Endothelial cell of umbilical vein (primary cell): ENCODE measurements around the gene SKAP1. TPM values are rescaled to one million over a fixed set of nuclear protein-coding genes. Genes with fewer than 3 reads are reported as not detected.
A peak's percentile ranks its signal among the peaks of the same experiment; 100 is the strongest.

ENCODE experiments used
- BruUV-seq: library from RNA; stranded (reverse); fragments of 400-500 nt; replicated peaks from 2 replicates; lab custom pipeline; 2021; lab: Mats Ljungman, UMichigan
- CTCF ChIA-PET: fragments of 300-600, 350-600 bp; sonication (Branson Sonifier 250); formaldehyde crosslinking; loops from one replicate; lab custom pipeline; 2021; ENCODE audit warnings: antibody characterized with exemption, inconsistent platforms; lab: Charles Lee
- POLR2A ChIA-PET: fragments of 300-600, 350-600 bp; sonication (Branson Sonifier 250); formaldehyde crosslinking; loops from one replicate; lab custom pipeline; 2021; ENCODE audit warnings: antibody characterized with exemption, inconsistent platforms; lab: Charles Lee
- DNase-seq: peaks from one replicate; pipeline ENCODE4 v3.0.0-alpha.2; 2011; ENCODE audit warnings: low read depth, low spot score
- FAIRE-seq: peaks from 2 replicates; lab custom pipeline; 2011; peaks lifted over from hg19 to GRCh38; lab: Jason Lieb, UNC
- H2AFZ ChIP-seq: 2 replicates; pipeline ENCODE4 v1.6.0; 2012; ENCODE audit warnings: low read depth, low read length, control low read depth, inconsistent platforms
- H3K27ac ChIP-seq: 2 replicates; pipeline ENCODE4 v1.5.1; 2011; ENCODE audit warnings: low read depth, mild to moderate bottlenecking, control low read depth, low read length, moderate library complexity; ENCODE audit not compliant: insufficient read depth
- H3K27me3 ChIP-seq, 2 experiments: 2 replicates each; pipeline versions ENCODE4 v1.6.0 to v1.6.1; 2011; ENCODE audit warnings: low read length in 2 of 2, mixed read lengths in 1 of 2; ENCODE audit not compliant: control insufficient read depth in 2 of 2, insufficient read depth in 2 of 2
- H3K36me3 ChIP-seq, 2 experiments: 2 replicates in 1 of 2; 3 replicates in 1 of 2; pipeline ENCODE4 v1.5.1; 2011; ENCODE audit warnings: low read length in 2 of 2, mild to moderate bottlenecking in 1 of 2, moderate library complexity in 1 of 2; ENCODE audit not compliant: control insufficient read depth in 2 of 2, insufficient read depth in 2 of 2; ENCODE audit errors: extremely low read depth in 1 of 2
- H3K4me1 ChIP-seq: 3 replicates; pipeline ENCODE4 v1.5.1; 2011; ENCODE audit warnings: mild to moderate bottlenecking, low read length; ENCODE audit not compliant: control insufficient read depth, insufficient read depth; ENCODE audit errors: extremely low read depth
- H3K4me2 ChIP-seq: 2 replicates; pipeline ENCODE4 v1.6.1; 2011; ENCODE audit warnings: low read length, control low read depth, mixed read lengths; ENCODE audit not compliant: insufficient read depth
- H3K4me3 ChIP-seq, 3 experiments: fragments of 200-600 bp in 1 of 3; sonication (generic), shearing (Covaris generic) in 1 of 3; replicated peaks in 1 of 3; 2 replicates each; pipeline ENCODE4 v1.5.1; 2011 to 2016; ENCODE audit warnings: control low read depth in 3 of 3, low read length in 3 of 3, mild to moderate bottlenecking in 2 of 3, inconsistent platforms in 1 of 3, low read depth in 1 of 3, moderate library complexity in 1 of 3; ENCODE audit not compliant: insufficient read depth in 1 of 3
- H3K79me2 ChIP-seq: 2 replicates; pipeline ENCODE4 v1.6.0; 2012; ENCODE audit warnings: low read length, inconsistent platforms; ENCODE audit not compliant: control insufficient read depth, insufficient read depth
- H3K9ac ChIP-seq: replicated peaks from 2 replicates; pipeline ENCODE3; 2011; ENCODE audit warnings: low read length, control low read depth; ENCODE audit not compliant: insufficient read depth; ENCODE audit errors: extremely low read depth
- H3K9me1 ChIP-seq: replicated peaks from 3 replicates; pipeline ENCODE4 v1.6.0; 2011; ENCODE audit warnings: mild to moderate bottlenecking, low read length; ENCODE audit not compliant: control insufficient read depth, insufficient read depth; ENCODE audit errors: extremely low read depth
- H3K9me3 ChIP-seq: replicated peaks from 2 replicates; pipeline ENCODE4 v1.5.1; 2012; ENCODE audit warnings: low read length, inconsistent platforms; ENCODE audit not compliant: control insufficient read depth, insufficient read depth
- H4K20me1 ChIP-seq: replicated peaks from 2 replicates; pipeline ENCODE3; 2011; ENCODE audit warnings: mild to moderate bottlenecking, low read length; ENCODE audit not compliant: control insufficient read depth, insufficient read depth; ENCODE audit errors: extremely low read depth
- CTCF ChIP-seq, 2 donors: IDR thresholded peaks; 1 replicate in 1 of 2; 2 replicates in 1 of 2; pipeline ENCODE4 v1.5.1; 2011; ENCODE audit warnings: low read length in 2 of 2, mild to moderate bottlenecking in 2 of 2, moderate library complexity in 2 of 2, control low read depth in 1 of 2, inconsistent platforms in 1 of 2, low read depth in 1 of 2; ENCODE audit not compliant: insufficient read depth in 1 of 2; ENCODE audit errors: extremely low read depth in 1 of 2
- EZH2 ChIP-seq: IDR thresholded peaks from 2 replicates; pipeline ENCODE4 v1.6.1; 2012; ENCODE audit warnings: borderline replicate concordance, low read depth, mild to moderate bottlenecking, moderate library complexity, low read length, inconsistent platforms; ENCODE audit not compliant: severe bottlenecking
- FOS ChIP-seq: IDR thresholded peaks from 2 replicates; pipeline ENCODE4 v1.6.1; 2011; ENCODE audit warnings: mild to moderate bottlenecking, low read length, moderate library complexity, borderline replicate concordance; ENCODE audit not compliant: insufficient read depth
- GATA2 ChIP-seq: IDR thresholded peaks from 2 replicates; pipeline ENCODE4 v1.7.0; 2011; ENCODE audit warnings: low read depth, mild to moderate bottlenecking, moderate library complexity, mixed read lengths, low read length; ENCODE audit not compliant: insufficient read length, insufficient read depth
- JUN ChIP-seq: IDR thresholded peaks from 2 replicates; pipeline ENCODE4 v1.6.1; 2011; ENCODE audit warnings: borderline replicate concordance, low read depth; ENCODE audit not compliant: insufficient read length, insufficient read depth
- MAX ChIP-seq: IDR thresholded peaks from 2 replicates; pipeline ENCODE4 v1.6.1; 2011; ENCODE audit not compliant: insufficient read depth, insufficient read length
- MYC ChIP-seq: IDR thresholded peaks from one replicate; pipeline ENCODE4 v1.6.1; 2011; ENCODE audit warnings: mild to moderate bottlenecking, low read depth, low read length
- POLR2A ChIP-seq: IDR thresholded peaks from 2 replicates; pipeline ENCODE4 v1.6.1; 2012; ENCODE audit warnings: low read depth, mild to moderate bottlenecking, control low read depth, low read length
- POLR2AphosphoS5 ChIP-seq: IDR thresholded peaks from 2 replicates; pipeline ENCODE4 v1.6.1; 2012; ENCODE audit warnings: low read depth, mild to moderate bottlenecking, control low read depth, low read length, moderate library complexity; ENCODE audit not compliant: insufficient read depth
- dilution Hi-C: fragments of 300-500 bp; cut with MboI; formaldehyde crosslinking; loops from one replicate; pipeline ENCODE4 v1.15.0; 2019; ENCODE audit warnings: low sequenced_read_pairs; ENCODE audit not compliant: extremely low pct_ligation_motif_present
- intact Hi-C: fragments of 100-400 bp; cut with micrococcal nuclease; formaldehyde crosslinking; loops from one replicate; pipeline ENCODE4 v1.10.0; 2022
- polyA plus RNA-seq, 4 experiments: library from polyadenylated mRNA; depleted of rRNA in 3 of 4; stranded (reverse) in 3 of 4; unstranded in 1 of 4; fragments of >200 nt; gene quantifications; 2 replicates each; pipeline versions ENCODE4 v1.2.1 to v1.2.3, GENCODE V29; 2011 to 2012; ENCODE audit warnings: missing spikeins in 1 of 4
- total RNA-seq: library from RNA; stranded (reverse); gene quantifications from 2 replicates; pipeline ENCODE4 v1.2.3, GENCODE V29; 2021

SKAP1 gene
- total and polyA plus RNA-seq, 2 donors (not counting 3 experiments of a cell fraction or from before 2014, with no cell fraction given): 0.75 TPM; not detected in 1

GRCh38 chr17:48442819-48443218 is 12.8 kb upstream of the SKAP1 start:
- DNase-seq (no peak), FAIRE-seq (peak; percentile 54)
- H3K27me3 ChIP-seq: peaks cover 30 to 31% of the 10 kb centered on the region in 2 experiments
- no peak overlapping the region for H2AFZ ChIP-seq
- CTCF ChIA-PET: no interaction called here
- H3K9ac ChIP-seq: no peak overlapping the region
- H3K4me2 ChIP-seq: no peak overlapping the region
- H3K27ac ChIP-seq: no peak overlapping the region
- H3K79me2 ChIP-seq: no peaks in the 10 kb centered on the region
- TF ChIP-seq GATA2 (no peak), FOS (peak; percentile 23)
- no peaks in the 10 kb centered on the region for H3K9me3 ChIP-seq
- POLR2A ChIA-PET: no interaction called here
- intact Hi-C loops: no loop called here
- no TSS peak for BruUV-seq
- H3K9me1 ChIP-seq: no peaks in the 10 kb centered on the region
- peaks cover 5% of the 10 kb centered on the region for H3K4me1 ChIP-seq
- dilution Hi-C loops: no loop called here
- no peaks in the 10 kb centered on the region for H4K20me1 ChIP-seq
- no peak overlapping the region for H3K4me3 ChIP-seq
- H3K36me3 ChIP-seq: no peaks in the 10 kb centered on the region

GRCh38 chr17:48441862-48442261 is 11.8 kb upstream of the SKAP1 start:
- no peaks in the 10 kb centered on the region for H3K36me3 ChIP-seq
- H3K27me3 ChIP-seq: peaks cover 25 to 29% of the 10 kb centered on the region in 2 experiments
- no TSS peak for BruUV-seq
- H3K9me3 ChIP-seq: no peaks in the 10 kb centered on the region
- ChIA-PET CTCF (interaction anchor here (1.0 kb wide), 1 partner anchor 14 kb away, joined by 3 read pairs; no protein-coding TSS in a partner anchor), POLR2A (no interaction called here)
- H4K20me1 ChIP-seq: no peaks in the 10 kb centered on the region
- intact Hi-C loops: no loop called here
- dilution Hi-C loops: no loop called here
- H3K27ac ChIP-seq: no peak overlapping the region
- H3K9ac ChIP-seq: no peak overlapping the region
- no peak overlapping the region for H2AFZ ChIP-seq
- TF ChIP-seq POLR2AphosphoS5 (no peak), FOS (no peak), JUN (no peak), CTCF (IDR thresholded peaks at IDR 0.05; ENCODE audit: extremely low read depth in 1 of 2, insufficient read depth in 1 of 2, low read depth in 1 of 2, low read length in 2 of 2) (no peak), POLR2A (no peak), GATA2 (no peak), EZH2 (no peak), MAX (no peak), MYC (no peak)
- no peak overlapping the region for H3K4me3 ChIP-seq
- H3K79me2 ChIP-seq: no peaks in the 10 kb centered on the region
- FAIRE-seq: no peak
- H3K4me2 ChIP-seq: no peak overlapping the region
- peaks cover 5% of the 10 kb centered on the region for H3K4me1 ChIP-seq
- no peak for DNase-seq
- no peaks in the 10 kb centered on the region for H3K9me1 ChIP-seq
